HEK293T (cell line): ENCODE measurements around the gene KRTAP4-7.
"Not testable (repeated sequence)": the region's sequence is repeated elsewhere in the genome, so short reads cannot be mapped to it uniquely, and the experiment has no call there.

Experiments
- BHLHE40 ChIP-seq: fragments of 450-650 bp; IDR thresholded peaks from 2 replicates; pipeline ENCODE4 v1.6.1; 2016; ENCODE audit warnings: mild to moderate bottlenecking, moderate library complexity, borderline replicate concordance
- ELF4 ChIP-seq: fragments of 450-650 bp; IDR thresholded peaks from 2 replicates; pipeline ENCODE4 v1.6.1; 2017; ENCODE audit warnings: antibody characterized with exemption
- FOXA1 ChIP-seq: fragments of 450-650 bp; IDR thresholded peaks from 2 replicates; pipeline ENCODE4 v1.6.1; 2016; ENCODE audit warnings: mild to moderate bottlenecking
- FOXM1 ChIP-seq: fragments of 450-650 bp; IDR thresholded peaks from 2 replicates; pipeline ENCODE4 v1.6.1; 2017; ENCODE audit warnings: mild to moderate bottlenecking, borderline replicate concordance
- HDGF ChIP-seq: fragments of 450-650 bp; IDR thresholded peaks from 2 replicates; pipeline ENCODE4 v1.6.1; 2017; ENCODE audit warnings: antibody characterized with exemption, borderline replicate concordance
- NFRKB ChIP-seq: fragments of 450-650 bp; IDR thresholded peaks from 2 replicates; pipeline ENCODE4 v1.6.1; 2016; ENCODE audit warnings: mild to moderate bottlenecking, moderate library complexity
- SP1 ChIP-seq: fragments of 450-650 bp; IDR thresholded peaks from 2 replicates; pipeline ENCODE4 v1.6.1; 2017
- SUZ12 ChIP-seq: fragments of 450-650 bp; IDR thresholded peaks from 2 replicates; pipeline ENCODE4 v1.6.1; 2016; ENCODE audit warnings: mild to moderate bottlenecking
- TARDBP ChIP-seq: fragments of 450-650 bp; IDR thresholded peaks from 2 replicates; pipeline ENCODE4 v1.6.1; 2016
- ZNF384 ChIP-seq: fragments of 450-650 bp; IDR thresholded peaks from 2 replicates; pipeline ENCODE4 v1.6.1; 2016
- TF ChIP-seq, protein P1 (sequence below): fragments of 450-650 bp; IDR thresholded peaks from 2 replicates; pipeline ENCODE4 v1.6.1; 2016

- not testable (repeated sequence) for TF ChIP-seq ELF4, SP1, ZNF384, TARDBP, FOXM1, FOXA1, SUZ12, NFRKB, HDGF, BHLHE40
- TF ChIP-seq, protein P1, sequence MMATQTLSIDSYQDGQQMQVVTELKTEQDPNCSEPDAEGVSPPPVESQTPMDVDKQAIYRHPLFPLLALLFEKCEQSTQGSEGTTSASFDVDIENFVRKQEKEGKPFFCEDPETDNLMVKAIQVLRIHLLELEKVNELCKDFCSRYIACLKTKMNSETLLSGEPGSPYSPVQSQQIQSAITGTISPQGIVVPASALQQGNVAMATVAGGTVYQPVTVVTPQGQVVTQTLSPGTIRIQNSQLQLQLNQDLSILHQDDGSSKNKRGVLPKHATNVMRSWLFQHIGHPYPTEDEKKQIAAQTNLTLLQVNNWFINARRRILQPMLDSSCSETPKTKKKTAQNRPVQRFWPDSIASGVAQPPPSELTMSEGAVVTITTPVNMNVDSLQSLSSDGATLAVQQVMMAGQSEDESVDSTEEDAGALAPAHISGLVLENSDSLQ, result not testable (repeated sequence)
Measured at GRCh38 chr17:41055130-41055529, 28.8 kb upstream of the KRTAP4-7 start, which contains the start of gene KRTAP2-2.
